SK-N-SH treated with all-trans-retinoic acid at 6 μM for 48 hours (cell line): Measurements from ENCODE around the gene CACNB3.

Source experiments
- ARNTL ChIP-seq: fragments of 450-650 bp; formaldehyde crosslinking; IDR thresholded peaks from 2 replicates; pipeline ENCODE4 v1.5.0; 2020; ENCODE audit warnings: low read depth, mild to moderate bottlenecking, moderate library complexity, borderline replicate concordance
- ESRRG ChIP-seq: fragments of 250-450 bp; sonication (Bioruptor Pico); IDR thresholded peaks from 2 replicates; pipeline ENCODE4 v1.6.1; 2021; ENCODE audit warnings: mild to moderate bottlenecking
- RARB ChIP-seq: fragments of 250-450 bp; sonication (Bioruptor Pico); IDR thresholded peaks from 2 replicates; pipeline ENCODE4 v1.8.0; 2021; ENCODE audit warnings: mild to moderate bottlenecking, moderate library complexity

- TF ChIP-seq ESRRG (CRISPR knock-in tag) (no peak), ARNTL (CRISPR knock-in tag) (no peak), RARB (CRISPR knock-in tag) (no peak)
Measured at GRCh38 chr12:48777501-48778400, 40.5 kb upstream of the CACNB3 start.
